ENCODE data around the gene PLXNA4.

DNA sequence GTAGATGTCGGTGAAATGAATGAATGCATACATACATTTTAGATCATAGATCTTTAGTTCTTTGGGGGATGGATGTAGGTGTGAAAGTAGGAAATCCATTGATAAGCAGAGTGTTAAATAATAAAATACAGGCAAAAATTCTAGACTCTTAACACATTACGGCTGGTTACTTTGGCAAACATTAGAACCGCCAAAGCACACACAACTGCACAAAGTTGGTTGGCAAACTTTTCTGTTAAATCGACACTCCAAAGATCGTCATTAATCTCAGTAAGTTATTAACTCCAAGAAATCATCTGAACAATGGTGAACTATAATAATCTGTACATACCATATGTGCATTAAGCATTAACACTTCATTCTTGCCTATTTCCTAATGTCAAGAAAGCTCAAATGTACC, 231.2 kb downstream of the PLXNA4 start:
- TF ChIP-seq, protein P1, sequence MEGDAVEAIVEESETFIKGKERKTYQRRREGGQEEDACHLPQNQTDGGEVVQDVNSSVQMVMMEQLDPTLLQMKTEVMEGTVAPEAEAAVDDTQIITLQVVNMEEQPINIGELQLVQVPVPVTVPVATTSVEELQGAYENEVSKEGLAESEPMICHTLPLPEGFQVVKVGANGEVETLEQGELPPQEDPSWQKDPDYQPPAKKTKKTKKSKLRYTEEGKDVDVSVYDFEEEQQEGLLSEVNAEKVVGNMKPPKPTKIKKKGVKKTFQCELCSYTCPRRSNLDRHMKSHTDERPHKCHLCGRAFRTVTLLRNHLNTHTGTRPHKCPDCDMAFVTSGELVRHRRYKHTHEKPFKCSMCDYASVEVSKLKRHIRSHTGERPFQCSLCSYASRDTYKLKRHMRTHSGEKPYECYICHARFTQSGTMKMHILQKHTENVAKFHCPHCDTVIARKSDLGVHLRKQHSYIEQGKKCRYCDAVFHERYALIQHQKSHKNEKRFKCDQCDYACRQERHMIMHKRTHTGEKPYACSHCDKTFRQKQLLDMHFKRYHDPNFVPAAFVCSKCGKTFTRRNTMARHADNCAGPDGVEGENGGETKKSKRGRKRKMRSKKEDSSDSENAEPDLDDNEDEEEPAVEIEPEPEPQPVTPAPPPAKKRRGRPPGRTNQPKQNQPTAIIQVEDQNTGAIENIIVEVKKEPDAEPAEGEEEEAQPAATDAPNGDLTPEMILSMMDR (conservative IDR thresholded peaks at IDR 0.05; ENCODE audit: low read depth, low read length), result no peak
- no peak for TF ChIP-seq EZH2 (IDR thresholded peaks at IDR 0.05; ENCODE audit: borderline replicate concordance, low read depth, low read length, poor library complexity, severe bottlenecking)

All from A673 (cell line).